SIG-M5 treated with dmso at 0.1 percent for 504 hours (cell line): ENCODE data around the gene LAMA3.

Source experiments
- DNase-seq: peaks from one replicate; lab custom pipeline; 2025; ENCODE audit not compliant: unreplicated experiment; lab: John Stamatoyannopoulos, UW

Gene LAMA3

GRCh38 chr18:23819001-23819400 lies 129.7 kb downstream of the LAMA3 start:
- DNase-seq, result no peak

DNA sequence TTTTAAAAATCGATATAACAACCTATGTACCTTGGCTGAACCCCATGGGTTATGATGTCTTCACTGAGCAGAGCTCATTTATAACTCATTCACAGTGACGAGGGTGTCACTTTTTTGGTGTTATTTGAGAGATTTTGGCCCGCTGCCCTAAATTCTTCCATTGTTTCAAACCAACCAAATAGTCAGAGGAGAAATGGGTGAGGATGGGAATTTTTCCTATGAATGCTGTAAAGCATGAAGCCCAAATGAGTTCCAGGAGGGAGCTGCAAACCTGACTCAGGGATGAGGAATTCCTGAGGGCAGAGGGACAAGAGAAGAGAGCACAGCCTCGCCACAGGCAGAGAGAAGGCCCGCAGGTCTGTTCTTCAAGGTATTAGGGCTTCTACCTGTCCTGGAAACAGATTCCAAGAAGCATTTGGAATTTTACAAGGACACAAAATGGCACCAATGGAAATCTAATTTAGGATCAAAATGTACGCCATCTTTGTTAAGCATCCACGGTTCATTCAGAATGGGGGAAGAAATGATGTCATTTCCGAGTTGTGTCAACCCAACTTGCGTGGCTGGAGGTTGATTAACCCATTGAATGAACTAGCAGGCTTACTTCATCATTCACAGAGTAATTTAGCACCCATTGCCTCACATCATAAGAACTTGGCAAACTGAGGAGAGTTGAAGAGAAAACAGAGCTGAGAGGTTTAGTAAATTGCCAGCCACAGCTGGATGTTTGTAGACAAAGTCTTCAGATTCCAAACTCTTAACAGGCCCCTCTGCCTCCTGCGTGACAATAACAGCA lies 133.5 kb downstream of the LAMA3 start:
- DNase-seq, result no peak

DNA sequence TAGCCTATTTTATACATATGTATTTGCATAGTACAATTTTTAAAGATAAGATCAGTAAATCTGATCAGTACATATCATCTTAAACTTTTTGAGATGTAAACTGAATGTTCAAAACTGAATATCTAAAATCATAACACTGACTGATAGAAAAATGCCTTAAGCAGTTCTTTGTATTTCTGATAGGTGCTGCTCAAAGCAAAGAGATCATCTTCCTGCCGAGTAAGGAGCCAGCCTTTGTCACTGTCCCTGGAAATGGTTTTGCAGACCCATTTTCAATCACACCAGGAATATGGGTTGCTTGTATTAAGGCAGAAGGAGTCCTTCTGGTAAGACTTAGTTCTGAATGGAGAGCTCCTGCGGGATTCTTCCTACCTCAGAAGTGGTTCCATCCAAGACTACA lies 135.0 kb downstream of the LAMA3 start:
- no peak for DNase-seq

DNA sequence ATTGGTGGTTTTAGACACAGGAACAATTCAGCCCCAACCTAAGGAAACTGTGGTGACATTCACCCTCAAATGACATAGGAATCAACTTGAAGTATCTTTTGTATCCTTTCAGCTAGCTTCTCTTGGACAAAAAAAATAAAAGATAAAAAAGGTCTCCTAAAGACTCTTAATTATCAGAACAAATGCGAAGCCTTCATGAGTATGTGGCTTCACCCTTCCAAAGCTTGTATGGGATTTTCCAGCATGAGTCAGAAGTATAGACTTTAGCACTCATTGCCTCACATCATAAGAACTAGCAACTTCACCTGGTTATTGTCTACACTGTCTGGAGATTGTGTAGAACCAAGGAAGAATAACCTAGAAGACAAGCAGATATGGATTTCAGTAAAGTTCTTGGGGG lies 135.4 kb downstream of the LAMA3 start:
- DNase-seq, result no peak

GRCh38 chr18:23825496-23825895 lies 136.2 kb downstream of the LAMA3 start:
- DNase-seq, result no peak

- DNase-seq, result no peak
Measured at GRCh38 chr18:23825978-23826405, 136.7 kb downstream of the LAMA3 start.

DNA sequence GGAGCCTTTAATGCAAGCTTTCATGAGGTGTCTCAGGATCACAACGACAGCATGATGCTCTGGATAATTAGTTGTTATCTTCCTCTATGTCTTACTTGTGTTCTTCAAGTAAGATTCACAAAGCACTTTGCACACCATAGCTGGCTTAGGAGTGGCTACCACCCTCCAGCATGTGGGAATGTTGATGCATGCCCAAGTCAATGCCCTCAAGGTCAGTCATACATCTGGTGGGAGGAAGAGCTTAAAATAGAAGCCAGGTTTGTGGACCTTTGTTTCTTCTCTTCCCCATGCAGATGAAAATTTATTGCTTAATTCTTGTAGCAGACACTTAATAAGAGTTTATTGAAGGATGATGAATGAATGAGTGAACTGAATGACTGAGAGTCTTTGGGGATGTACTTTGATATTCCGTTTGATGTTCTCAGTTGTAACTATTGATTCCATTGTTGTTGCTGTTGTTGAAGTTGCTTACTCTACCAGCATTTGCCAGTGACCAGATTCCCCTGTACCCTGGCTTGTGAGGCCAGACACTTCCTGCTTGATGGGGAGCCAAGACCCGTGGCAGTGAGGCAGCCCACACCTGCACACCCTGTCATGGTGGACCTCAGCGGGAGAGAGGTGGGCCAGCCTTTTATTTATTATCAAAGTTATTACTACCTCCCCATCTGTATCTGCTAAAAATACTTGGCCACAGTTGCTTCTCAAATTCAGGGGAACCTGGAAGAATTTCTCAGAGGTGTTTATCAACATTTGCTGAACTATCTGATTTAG lies 137.8 kb downstream of the LAMA3 start:
- DNase-seq, result no peak

- no peak for DNase-seq
Measured at GRCh38 chr18:23827681-23828080, 138.4 kb downstream of the LAMA3 start.

GRCh38 chr18:23828426-23828825 lies 139.2 kb downstream of the LAMA3 start:
- DNase-seq, result peak; percentile 61

DNA sequence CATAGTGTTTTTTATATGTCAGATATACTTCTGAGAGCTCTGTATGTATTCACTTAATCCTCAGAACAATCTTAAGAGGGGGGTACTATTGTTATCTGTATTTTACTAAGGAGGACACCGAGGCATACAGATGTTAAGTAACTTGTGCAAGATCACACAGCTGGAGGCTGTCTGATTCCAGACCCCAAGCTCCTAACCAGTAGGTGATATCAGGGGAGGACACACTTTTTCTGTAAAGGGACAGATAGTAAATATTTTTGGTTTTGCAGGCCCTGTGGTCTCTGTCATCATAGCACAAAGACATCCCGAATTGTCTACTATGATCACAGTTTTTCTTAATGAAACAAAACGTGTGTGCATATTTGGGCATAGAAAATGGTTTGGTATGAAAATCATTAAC lies 143.7 kb downstream of the LAMA3 start:
- DNase-seq, result no peak

GRCh38 chr18:23833714-23834113 lies 144.5 kb downstream of the LAMA3 start:
- DNase-seq, result no peak

DNA sequence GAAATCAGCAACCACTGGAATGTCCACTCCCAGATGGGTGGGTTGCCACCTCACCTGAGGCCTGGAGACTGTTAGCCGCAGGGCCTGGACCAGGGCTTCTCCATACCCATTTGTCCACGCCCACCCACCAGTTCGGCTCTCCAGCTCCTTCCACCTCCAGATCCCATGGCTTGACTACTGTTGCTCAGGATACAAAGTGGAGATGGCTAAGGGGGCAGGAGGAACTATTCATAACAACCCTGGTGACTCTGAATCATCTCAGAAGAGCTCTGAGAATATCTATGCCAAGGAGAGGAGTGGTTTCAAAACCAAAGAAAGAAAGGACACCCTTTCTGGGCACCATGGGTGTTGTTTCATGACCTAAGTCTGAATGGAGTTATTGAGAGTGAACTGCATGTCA lies 145.8 kb downstream of the LAMA3 start:
- no peak for DNase-seq

GRCh38 chr18:23835506-23835905 lies 146.3 kb downstream of the LAMA3 start:
- DNase-seq, result peak; percentile 65

DNA sequence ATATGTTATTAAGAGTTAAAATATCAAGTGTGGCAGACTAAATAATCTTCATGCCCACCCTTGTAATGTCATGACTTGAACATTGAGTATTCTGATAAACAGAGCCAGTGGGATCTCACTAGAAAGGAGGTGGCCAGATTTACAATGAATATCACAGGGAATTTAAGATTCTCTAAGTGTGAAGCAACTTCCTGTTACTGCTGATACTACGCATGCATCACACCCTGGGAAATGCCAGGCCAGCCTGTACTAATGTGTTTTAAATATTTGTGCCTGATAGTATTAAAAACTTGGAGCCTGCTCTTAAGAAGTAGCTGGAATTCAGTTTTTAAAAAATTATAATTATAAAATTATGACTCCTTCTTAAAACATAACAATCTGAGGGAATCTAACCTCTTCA lies 148.3 kb downstream of the LAMA3 start:
- DNase-seq, result peak; percentile 5

DNA sequence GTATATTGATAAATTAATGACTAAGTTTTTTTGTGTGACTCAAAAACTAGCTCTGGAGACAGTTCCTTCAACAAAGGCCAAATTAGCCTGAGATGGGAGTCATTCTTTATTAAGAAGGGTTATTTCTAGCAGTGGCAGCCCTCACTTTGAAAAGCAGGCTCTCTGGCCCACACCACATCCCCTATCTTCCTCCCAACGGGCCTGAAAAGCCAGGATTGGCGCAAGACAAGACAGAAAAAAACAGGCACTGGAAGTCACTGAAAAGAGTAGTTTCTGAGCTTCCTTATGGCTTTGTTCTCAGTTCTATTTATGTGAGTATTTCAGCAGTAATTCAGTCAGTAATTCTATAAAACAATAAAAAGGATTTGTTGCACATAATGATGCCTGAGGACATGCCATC lies 149.0 kb downstream of the LAMA3 start:
- DNase-seq, result no peak

GRCh38 chr18:23838801-23839366 lies 149.6 kb downstream of the LAMA3 start:
- no peak for DNase-seq

DNA sequence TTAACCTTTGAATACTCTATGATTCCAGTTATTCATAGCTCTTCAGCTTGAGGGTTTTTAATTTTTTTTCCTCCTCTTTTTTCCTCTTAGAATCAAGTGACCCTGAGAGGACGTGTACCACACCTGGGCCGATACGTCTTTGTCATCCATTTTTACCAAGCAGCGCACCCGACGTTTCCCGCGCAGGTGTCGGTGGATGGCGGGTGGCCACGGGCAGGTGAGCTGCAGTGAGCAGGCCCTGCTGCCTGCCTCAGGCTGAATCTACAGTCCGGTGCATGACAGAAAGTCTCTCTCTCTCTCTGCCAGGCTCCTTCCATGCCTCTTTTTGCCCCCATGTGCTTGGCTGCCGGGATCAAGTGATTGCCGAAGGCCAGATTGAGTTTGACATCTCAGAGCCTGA lies 153.1 kb downstream of the LAMA3 start:
- no peak for DNase-seq

DNA sequence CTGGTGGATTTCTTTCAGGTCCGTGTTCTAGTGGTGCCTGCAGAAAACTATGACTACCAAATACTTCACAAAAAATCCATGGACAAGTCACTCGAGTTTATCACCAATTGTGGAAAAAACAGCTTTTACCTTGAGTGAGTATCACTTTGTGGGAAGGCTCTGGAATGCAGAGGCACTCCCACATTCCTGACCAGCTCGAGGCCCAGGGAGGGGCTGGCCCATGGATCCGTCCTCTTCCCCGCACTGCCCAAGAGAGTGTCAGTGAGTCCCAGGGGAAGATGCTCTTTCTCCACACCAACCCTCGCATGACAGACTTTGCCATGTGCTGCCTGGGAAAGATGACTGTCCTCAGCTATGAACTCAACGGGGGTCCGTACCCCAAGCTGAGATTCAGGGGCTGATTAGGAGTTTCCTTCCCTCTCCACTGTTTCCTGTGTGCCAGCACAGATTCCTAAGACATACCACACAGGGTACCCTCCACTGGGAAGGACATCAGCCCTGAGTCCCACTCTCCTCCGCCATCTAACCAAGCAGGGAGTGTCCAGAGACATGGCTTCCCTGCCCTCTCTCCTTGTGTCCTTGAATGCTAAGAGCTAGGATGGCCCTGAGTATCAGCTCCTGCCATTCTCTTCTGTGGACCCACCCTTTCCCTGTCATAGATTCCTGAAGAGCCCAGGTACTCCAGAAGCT lies 155.9 kb downstream of the LAMA3 start:
- no peak for DNase-seq

GRCh38 chr18:23845988-23846630 lies 156.9 kb downstream of the LAMA3 start:
- no peak for DNase-seq

- no peak for DNase-seq
Measured at GRCh38 chr18:23847321-23847986, 158.2 kb downstream of the LAMA3 start.
